ENCODE measurements around the gene ADD1.

GRCh38 chr4:2794486-2795299 is 49.0 kb upstream of the ADD1 start:
- TF ChIP-seq CTCF (IDR thresholded peaks at IDR 0.05) (no peak), POLR2A (IDR thresholded peaks at IDR 0.05) (no peak)

All from right lobe of liver (tissue), 4 donors.